HUES48 (cell line): ENCODE measurements around the gene SP1.
"Not testable (repeated sequence)": the region's sequence is repeated elsewhere in the genome, so short reads cannot be mapped to it uniquely, and the experiment has no call there.

ENCODE experiments used
- H3K27ac ChIP-seq: one replicate; pipeline ENCODE4 v1.7.0; 2013; ENCODE audit warnings: low read depth, low read length, inconsistent platforms
- H3K27me3 ChIP-seq: 2 replicates; pipeline ENCODE4 v1.6.1; 2013; ENCODE audit warnings: mild to moderate bottlenecking, low read length; ENCODE audit not compliant: control insufficient read depth, insufficient read depth
- H3K36me3 ChIP-seq: 2 replicates; pipeline ENCODE4 v1.6.1; 2013; ENCODE audit warnings: low read length; ENCODE audit not compliant: control insufficient read depth, insufficient read depth
- H3K4me1 ChIP-seq: 2 replicates; pipeline ENCODE4 v1.6.1; 2013; ENCODE audit warnings: mild to moderate bottlenecking, low read length; ENCODE audit not compliant: control insufficient read depth, insufficient read depth
- H3K4me3 ChIP-seq: 2 replicates; pipeline ENCODE4 v1.5.1; 2013; ENCODE audit warnings: mild to moderate bottlenecking, low read depth, low read length
- H3K9ac ChIP-seq: 2 replicates; pipeline ENCODE4 v1.6.1; 2013; ENCODE audit warnings: mild to moderate bottlenecking, low read depth, low read length, moderate library complexity
- H3K9me3 ChIP-seq: 2 replicates; pipeline ENCODE4 v1.6.1; 2013; ENCODE audit warnings: low read length; ENCODE audit not compliant: control insufficient read depth, insufficient read depth

The SP1 gene

GRCh38 chr12:53414756-53415417, 34.9 kb downstream of the SP1 start:
- H3K27ac ChIP-seq = peak overlapping the region; percentile 75
- no peaks in the 10 kb centered on the region for H3K9me3 ChIP-seq
- H3K9ac ChIP-seq = no peak overlapping the region
- no peak overlapping the region for H3K4me3 ChIP-seq
- peaks cover 36% of the 10 kb centered on the region for H3K36me3 ChIP-seq
- no peaks in the 10 kb centered on the region for H3K27me3 ChIP-seq
- H3K4me1 ChIP-seq = peaks cover 12% of the 10 kb centered on the region

- H3K9ac ChIP-seq, H3K4me3 ChIP-seq, H3K27me3 ChIP-seq, H3K9me3 ChIP-seq: not testable (repeated sequence)
- Histone ChIP-seq H3K27ac (peak overlapping the region; percentile 75), H3K36me3 (peaks cover 31% of the 10 kb centered on the region), H3K4me1 (peaks cover 17% of the 10 kb centered on the region)
These were observed 35.9 kb downstream of the SP1 start for GRCh38 chr12:53415752-53416389.

- not testable (repeated sequence) for H3K27ac ChIP-seq, H3K4me3 ChIP-seq, H3K9me3 ChIP-seq, H3K27me3 ChIP-seq, H3K9ac ChIP-seq
- Histone ChIP-seq H3K4me1 (peaks cover 21% of the 10 kb centered on the region), H3K36me3 (peaks cover 18% of the 10 kb centered on the region)
These were observed 37.4 kb downstream of the SP1 start for GRCh38 chr12:53417291-53417816.

GRCh38 chr12:53418221-53418620, 38.2 kb downstream of the SP1 start:
- H3K4me1 ChIP-seq = peaks cover 21% of the 10 kb centered on the region
- H3K4me3 ChIP-seq = no peak overlapping the region

GRCh38 chr12:53419756-53420155, 39.8 kb downstream of the SP1 start:
- Histone ChIP-seq H3K4me1 (peaks cover 21% of the 10 kb centered on the region), H3K27ac (no peak overlapping the region), H3K9me3 (no peaks in the 10 kb centered on the region), H3K9ac (no peak overlapping the region), H3K4me3 (no peak overlapping the region), H3K27me3 (no peaks in the 10 kb centered on the region), H3K36me3 (no peaks in the 10 kb centered on the region)

More at GRCh38 chr12:53418221-53418620, 38.2 kb downstream of the SP1 start:
- Histone ChIP-seq H3K27me3 (no peaks in the 10 kb centered on the region), H3K36me3 (peaks cover 9% of the 10 kb centered on the region), H3K27ac (no peak overlapping the region), H3K9ac (no peak overlapping the region), H3K9me3 (no peaks in the 10 kb centered on the region)

- H3K27ac ChIP-seq, H3K27me3 ChIP-seq, H3K9me3 ChIP-seq, H3K4me1 ChIP-seq, H3K9ac ChIP-seq, H3K36me3 ChIP-seq, H3K4me3 ChIP-seq: not testable (repeated sequence)
These were observed 42.3 kb downstream of the SP1 start for GRCh38 chr12:53422247-53422646.

GRCh38 chr12:53423597-53423996, 43.6 kb downstream of the SP1 start, which contains the start of gene AMHR2:
Gene AMHR2 (plus strand): TSS chr12:53423855. CDS start chr12:53423935, 80 bp downstream.
- H3K9ac ChIP-seq = no peak within 1 kb of the TSS
- no peaks in the 10 kb centered on the region for H3K36me3 ChIP-seq
- no peak within 1 kb of the TSS for H3K27ac ChIP-seq
- no peaks in the 10 kb centered on the region for H3K9me3 ChIP-seq
- H3K27me3 ChIP-seq = no peaks in the 10 kb centered on the region
- no peak within 1 kb of the TSS for H3K4me3 ChIP-seq
- peaks cover 9% of the 10 kb centered on the region; the same call in 1 of the 2 replicates for H3K4me1 ChIP-seq

- H3K36me3 ChIP-seq = no peaks in the 10 kb centered on the region
- H3K9me3 ChIP-seq = no peaks in the 10 kb centered on the region
- H3K9ac ChIP-seq = no peak overlapping the region
- no peak overlapping the region for H3K4me3 ChIP-seq
- H3K27me3 ChIP-seq = no peaks in the 10 kb centered on the region
- no peak overlapping the region for H3K27ac ChIP-seq
- H3K4me1 ChIP-seq = peaks cover 9% of the 10 kb centered on the region; the same call in 1 of the 2 replicates
These were observed 44.9 kb downstream of the SP1 start for GRCh38 chr12:53424626-53425514.

GRCh38 chr12:53425515-53426150, 45.7 kb downstream of the SP1 start:
- Histone ChIP-seq H3K27ac (no peak overlapping the region), H3K9me3 (no peaks in the 10 kb centered on the region), H3K4me1 (peaks cover 6% of the 10 kb centered on the region; the same call in 1 of the 2 replicates), H3K9ac (no peak overlapping the region), H3K36me3 (no peaks in the 10 kb centered on the region), H3K27me3 (no peaks in the 10 kb centered on the region), H3K4me3 (no peak overlapping the region)

- Histone ChIP-seq H3K4me1 (no peaks in the 10 kb centered on the region), H3K9me3 (no peaks in the 10 kb centered on the region), H3K27me3 (no peaks in the 10 kb centered on the region), H3K9ac (no peak overlapping the region), H3K36me3 (no peaks in the 10 kb centered on the region), H3K27ac (no peak overlapping the region), H3K4me3 (no peak overlapping the region)
These were observed 48.1 kb downstream of the SP1 start for GRCh38 chr12:53427905-53428594.
